A673 (cell line): ENCODE measurements around the gene PDPN. TPM values are rescaled to one million over a fixed set of nuclear protein-coding genes. Genes with fewer than 3 reads are reported as not detected.

Experiments
- BruUV-seq: library from RNA; stranded (reverse); fragments of 400-500 nt; replicated peaks from 2 replicates; lab custom pipeline; 2021; lab: Mats Ljungman, UMichigan
- CTCF ChIA-PET: fragments of 300-600 bp; sonication (Branson Sonifier 250); formaldehyde crosslinking; loops from one replicate; lab custom pipeline; 2022; ENCODE audit warnings: antibody characterized with exemption; lab: Charles Lee
- POLR2A ChIA-PET: fragments of 300-600 bp; sonication (Branson Sonifier 250); formaldehyde crosslinking; loops from one replicate; lab custom pipeline; 2022; ENCODE audit warnings: antibody characterized with exemption; ENCODE audit not compliant: low non-redundant PET; lab: Charles Lee
- DNase-seq: peaks from one replicate; pipeline ENCODE4 v3.0.0-alpha.2; 2015; ENCODE audit warnings: low spot score
- H3K27ac ChIP-seq: fragments of 200-600 bp; sonication (generic); 2 replicates; pipeline ENCODE4 v1.5.1; 2016; ENCODE audit warnings: mixed run types, low read depth, mild to moderate bottlenecking, mixed read lengths, antibody characterized with exemption, low read length; ENCODE audit not compliant: poor library complexity, severe bottlenecking
- H3K27me3 ChIP-seq: fragments of 200-600 bp; sonication (generic); replicated peaks from 2 replicates; pipeline ENCODE4 v1.6.1; 2017; ENCODE audit warnings: mixed run types, low read depth, mild to moderate bottlenecking, mixed read lengths, antibody characterized with exemption, low read length; ENCODE audit not compliant: insufficient read depth, poor library complexity
- H3K36me3 ChIP-seq: fragments of 200-600 bp; sonication (generic); 2 replicates; pipeline ENCODE4 v1.6.1; 2016; ENCODE audit warnings: mixed run types, mild to moderate bottlenecking, mixed read lengths, antibody characterized with exemption, low read length; ENCODE audit not compliant: insufficient read depth, poor library complexity, severe bottlenecking
- H3K4me1 ChIP-seq: fragments of 200-600 bp; sonication (generic); 2 replicates; pipeline ENCODE4 v1.6.1; 2017; ENCODE audit warnings: mixed run types, mild to moderate bottlenecking, mixed read lengths, antibody characterized with exemption, low read length; ENCODE audit not compliant: insufficient read depth, poor library complexity, severe bottlenecking
- H3K4me3 ChIP-seq: fragments of 200-600 bp; sonication (generic); 2 replicates; pipeline ENCODE4 v1.5.1; 2016; ENCODE audit warnings: low read depth, mixed run types, mild to moderate bottlenecking, mixed read lengths, low read length; ENCODE audit not compliant: poor library complexity, severe bottlenecking
- H3K9me3 ChIP-seq: fragments of 200-600 bp; sonication (generic); 2 replicates; pipeline ENCODE4 v1.6.1; 2016; ENCODE audit warnings: mixed run types, low read depth, mild to moderate bottlenecking, mixed read lengths, antibody characterized with exemption, low read length; ENCODE audit not compliant: poor library complexity, severe bottlenecking
- EZH2 ChIP-seq: fragments of 200-600 bp; sonication (generic); IDR thresholded peaks from 2 replicates; pipeline ENCODE4 v1.6.1; 2017; ENCODE audit warnings: borderline replicate concordance, low read depth, mild to moderate bottlenecking, mixed read lengths, antibody characterized with exemption, low read length; ENCODE audit not compliant: poor library complexity, severe bottlenecking
- intact Hi-C: fragments of 100-400 bp; cut with micrococcal nuclease; formaldehyde crosslinking; loops from one replicate; pipeline ENCODE4 v1.10.0; 2022; ENCODE audit not compliant: unreplicated experiment
- total RNA-seq: library from RNA; stranded (reverse); gene quantifications from 2 replicates; pipeline ENCODE4 v1.2.3, GENCODE V29; 2021
- TF ChIP-seq, protein P1 (sequence below): fragments of 300-800, 200-600 bp; sonication (generic); conservative IDR thresholded peaks from 2 replicates; pipeline ENCODE4 v1.5.1; 2017; ENCODE audit warnings: low read depth, mild to moderate bottlenecking, antibody characterized with exemption, low read length, moderate library complexity, mixed read lengths

The PDPN gene
- total RNA-seq, 1 experiment from 2014 or later: 30.2 TPM

DNA sequence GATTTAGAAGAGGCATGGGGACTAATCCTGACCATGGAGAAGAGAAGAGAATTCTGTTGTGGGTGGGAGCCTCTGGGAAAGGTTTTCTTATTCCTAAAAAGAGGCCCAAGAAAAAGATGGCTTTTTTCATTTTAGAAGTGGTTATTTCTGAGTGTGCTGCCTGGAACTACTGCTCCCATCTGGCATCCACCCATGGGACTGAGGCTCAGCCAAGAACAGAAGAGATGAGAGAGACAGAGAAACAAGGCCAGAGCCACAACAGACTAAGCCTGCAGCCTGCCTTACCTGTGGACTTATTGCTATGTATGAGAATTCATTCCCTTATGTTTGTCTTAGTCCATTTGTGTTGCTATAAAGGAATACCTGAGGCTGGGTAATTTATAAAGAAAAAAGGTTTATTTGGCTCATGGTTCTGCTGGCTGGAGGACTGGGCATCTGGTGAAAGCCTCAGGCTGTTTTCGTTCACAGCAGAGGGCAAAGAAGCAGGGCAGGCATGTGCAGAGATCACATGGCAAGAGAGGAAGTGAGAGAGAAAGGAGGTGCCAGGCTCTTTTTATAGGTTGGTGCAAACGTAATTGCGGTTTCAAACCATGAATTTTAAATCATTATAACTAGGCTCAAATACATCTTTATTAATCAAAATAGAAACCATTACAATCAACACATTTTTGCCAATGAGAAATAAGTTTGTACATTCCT is 58.8 kb downstream of the PDPN start:
- Histone ChIP-seq H3K9me3 (no peaks in the 10 kb centered on the region), H3K4me1 (no peaks in the 10 kb centered on the region), H3K4me3 (no peak overlapping the region), H3K27me3 (no peaks in the 10 kb centered on the region), H3K27ac (no peak overlapping the region), H3K36me3 (no peaks in the 10 kb centered on the region)
- TF ChIP-seq, protein P1, sequence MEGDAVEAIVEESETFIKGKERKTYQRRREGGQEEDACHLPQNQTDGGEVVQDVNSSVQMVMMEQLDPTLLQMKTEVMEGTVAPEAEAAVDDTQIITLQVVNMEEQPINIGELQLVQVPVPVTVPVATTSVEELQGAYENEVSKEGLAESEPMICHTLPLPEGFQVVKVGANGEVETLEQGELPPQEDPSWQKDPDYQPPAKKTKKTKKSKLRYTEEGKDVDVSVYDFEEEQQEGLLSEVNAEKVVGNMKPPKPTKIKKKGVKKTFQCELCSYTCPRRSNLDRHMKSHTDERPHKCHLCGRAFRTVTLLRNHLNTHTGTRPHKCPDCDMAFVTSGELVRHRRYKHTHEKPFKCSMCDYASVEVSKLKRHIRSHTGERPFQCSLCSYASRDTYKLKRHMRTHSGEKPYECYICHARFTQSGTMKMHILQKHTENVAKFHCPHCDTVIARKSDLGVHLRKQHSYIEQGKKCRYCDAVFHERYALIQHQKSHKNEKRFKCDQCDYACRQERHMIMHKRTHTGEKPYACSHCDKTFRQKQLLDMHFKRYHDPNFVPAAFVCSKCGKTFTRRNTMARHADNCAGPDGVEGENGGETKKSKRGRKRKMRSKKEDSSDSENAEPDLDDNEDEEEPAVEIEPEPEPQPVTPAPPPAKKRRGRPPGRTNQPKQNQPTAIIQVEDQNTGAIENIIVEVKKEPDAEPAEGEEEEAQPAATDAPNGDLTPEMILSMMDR: no peak
- no peak for TF ChIP-seq EZH2
- intact Hi-C loops: no loop called here
- ChIA-PET CTCF (no interaction called here), POLR2A (no interaction called here)
- no peak for DNase-seq
- no TSS peak for BruUV-seq

DNA sequence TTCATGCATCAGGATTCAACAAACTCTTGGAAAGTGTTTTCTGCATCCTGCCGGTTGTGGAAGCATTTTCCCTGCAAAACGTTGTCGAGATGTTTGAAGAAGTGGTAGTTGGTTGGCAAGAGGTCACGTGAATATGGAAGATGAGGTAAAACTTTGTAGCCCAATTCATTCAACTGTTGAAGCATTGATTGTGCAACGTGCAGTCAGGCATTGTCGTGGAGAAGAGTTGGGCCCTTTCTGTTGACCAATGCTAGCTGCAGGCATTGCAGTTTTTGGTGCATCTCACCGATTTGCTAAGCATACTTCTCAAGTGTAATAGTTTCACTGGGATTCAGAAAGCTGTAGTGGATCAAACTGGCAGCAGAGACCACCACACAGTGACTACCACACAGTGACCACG is 59.4 kb downstream of the PDPN start:
- no peaks in the 10 kb centered on the region for H3K36me3 ChIP-seq
- no peaks in the 10 kb centered on the region for H3K27me3 ChIP-seq
- no TSS peak for BruUV-seq
- CTCF ChIA-PET: no interaction called here
- H3K9me3 ChIP-seq: no peaks in the 10 kb centered on the region
- no peaks in the 10 kb centered on the region for H3K4me1 ChIP-seq
- no peak for DNase-seq
- intact Hi-C loops: no loop called here
- no peak overlapping the region for H3K4me3 ChIP-seq
- POLR2A ChIA-PET: no interaction called here
- TF ChIP-seq EZH2: no peak
- TF ChIP-seq, protein P1: no peak
- H3K27ac ChIP-seq: no peak overlapping the region

DNA sequence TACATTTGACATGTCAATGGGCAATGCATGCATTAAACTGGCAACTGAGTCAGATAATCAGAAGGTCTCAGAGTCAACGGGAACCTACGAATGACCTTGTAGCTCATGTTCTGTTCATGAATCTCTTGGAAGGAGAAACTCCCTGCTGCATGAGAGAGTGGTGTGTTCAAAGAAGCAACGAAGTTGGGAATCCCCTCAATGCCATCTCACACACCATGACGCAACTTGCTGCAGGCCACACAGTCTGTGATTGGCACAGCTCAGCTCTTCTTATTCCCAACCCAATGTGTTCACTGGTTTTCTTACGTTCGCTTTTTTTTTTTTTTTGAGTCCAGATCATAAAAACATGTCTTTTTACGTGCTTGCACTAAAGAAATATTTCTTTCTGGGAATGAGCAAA is 62.9 kb downstream of the PDPN start:
- H3K4me1 ChIP-seq: no peaks in the 10 kb centered on the region
- H3K36me3 ChIP-seq: no peaks in the 10 kb centered on the region
- ChIA-PET CTCF (no interaction called here), POLR2A (interaction anchor here (0.7 kb wide), 1 partner anchor 43 kb away, joined by 11 read pairs; no protein-coding TSS in a partner anchor)
- H3K9me3 ChIP-seq: no peaks in the 10 kb centered on the region
- intact Hi-C loops: no loop called here
- TF ChIP-seq, protein P1: no peak
- TF ChIP-seq EZH2: no peak
- BruUV-seq: no TSS peak
- no peak overlapping the region for H3K27ac ChIP-seq
- H3K27me3 ChIP-seq: no peaks in the 10 kb centered on the region
- no peak overlapping the region for H3K4me3 ChIP-seq
- DNase-seq: no peak
